ENCODE results near the gene TRIM63. TPM values are rescaled to one million over a fixed set of nuclear protein-coding genes. Genes with fewer than 3 reads are reported as not detected.

Gene TRIM63
- total RNA-seq, 1 experiment from 2014 or later = not detected

DNA sequence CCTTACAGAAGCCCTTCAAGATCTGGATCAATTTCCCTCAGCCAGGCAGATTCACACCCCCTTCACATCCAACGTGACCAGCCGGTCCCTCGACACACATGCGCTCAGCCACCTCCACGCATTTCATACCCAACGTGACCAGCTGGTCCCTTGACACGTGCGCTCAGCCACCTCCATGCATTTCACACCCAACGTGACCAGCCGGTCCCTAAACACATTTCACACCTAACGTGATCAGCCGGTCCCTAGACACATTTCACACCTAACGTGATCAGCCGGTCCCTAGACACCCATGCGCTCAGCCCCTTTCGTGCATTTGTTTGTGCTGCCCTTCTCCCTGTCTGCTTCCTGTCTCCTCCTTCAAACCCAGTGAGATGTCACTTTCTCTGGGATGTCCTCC, 60.7 kb downstream of the TRIM63 start:
- POLR2A ChIA-PET (ENCODE audit: unreplicated experiment) = no interaction called here

DNA sequence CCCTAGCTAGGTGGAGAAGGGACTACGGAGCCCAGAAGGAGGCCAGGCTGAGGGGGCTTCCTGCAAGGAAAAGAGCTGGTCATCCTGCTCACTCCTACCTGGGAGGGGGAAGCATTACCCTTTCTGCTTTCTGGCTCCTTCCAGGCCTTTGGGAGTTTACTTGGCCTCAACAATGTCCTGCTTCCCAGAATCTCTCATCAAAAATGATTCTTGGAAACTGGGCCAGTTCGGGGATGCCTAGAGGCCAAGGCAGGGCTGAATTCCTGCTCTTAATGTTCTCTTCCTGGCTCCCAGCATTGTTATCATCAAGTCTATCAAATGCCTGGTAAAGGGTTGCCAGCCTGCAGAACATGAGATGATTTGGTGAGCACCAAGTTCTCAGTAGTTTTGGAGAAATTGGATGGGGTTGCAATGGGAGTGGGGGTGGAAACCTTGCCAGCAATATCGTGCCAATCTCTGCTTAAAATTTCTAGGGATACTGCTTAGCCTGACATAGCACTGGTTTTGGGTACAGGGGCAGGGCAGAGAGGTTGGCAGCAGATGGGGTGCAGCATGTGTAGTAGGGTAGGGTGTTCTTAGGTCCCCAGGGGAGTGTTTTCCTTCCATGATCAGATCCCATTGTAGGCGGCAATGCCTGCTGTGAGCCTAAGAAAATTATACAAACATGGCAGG, 61.9 kb downstream of the TRIM63 start:
- Histone ChIP-seq H2AFZ (ENCODE audit: low read length) (no peak overlapping the region), H3K36me3 (ENCODE audit: low read depth, low read length) (no peaks in the 10 kb centered on the region), H3K27ac (ENCODE audit: low read length) (no peak overlapping the region), H3K9ac (ENCODE audit: low read length) (no peak overlapping the region), H3K79me2 (ENCODE audit: low read length) (no peaks in the 10 kb centered on the region), H3F3A (ENCODE audit: low read length, unreplicated experiment) (no peaks in the 10 kb centered on the region), H3K4me1 (ENCODE audit: insufficient read depth, low read length) (no peaks in the 10 kb centered on the region), H3K9me2 (replicated peaks; ENCODE audit: low read length) (no peaks in the 10 kb centered on the region), H3K4me2 (ENCODE audit: low read length) (no peak overlapping the region), H3K9me3 (ENCODE audit: low read length) (no peaks in the 10 kb centered on the region), H4K20me1 (ENCODE audit: low read length) (no peaks in the 10 kb centered on the region), H3K4me3 (ENCODE audit: low read length) (no peak overlapping the region), H3K27me3 (ENCODE audit: low read length) (no peaks in the 10 kb centered on the region)
- BruUV-seq (replicated peaks) = no TSS peak
- ChIA-PET CTCF (no interaction called here), POLR2A (ENCODE audit: unreplicated experiment) (no interaction called here)
- intact Hi-C loops (cut with micrococcal nuclease) = no loop called here
- TF ChIP-seq EZH2phosphoT487 (IDR thresholded peaks at IDR 0.05; ENCODE audit: borderline replicate concordance, low read length) = no peak
- no peak for TF ChIP-seq EZH2 (IDR thresholded peaks at IDR 0.05; ENCODE audit: low read length, unreplicated experiment)
- DNase-seq (no peak), ATAC-seq (no peak)

More for the DNA sequence above, 60.7 kb downstream of the TRIM63 start:
- Histone ChIP-seq H4K20me1 (ENCODE audit: low read length) (no peaks in the 10 kb centered on the region), H3K27me3 (ENCODE audit: low read length) (no peaks in the 10 kb centered on the region), H2AFZ (ENCODE audit: low read length) (no peak overlapping the region), H3K9me2 (replicated peaks; ENCODE audit: low read length) (no peaks in the 10 kb centered on the region), H3K79me2 (ENCODE audit: low read length) (no peaks in the 10 kb centered on the region), H3K36me3 (ENCODE audit: low read depth, low read length) (no peaks in the 10 kb centered on the region), H3K4me2 (ENCODE audit: low read length) (no peak overlapping the region), H3K27ac (ENCODE audit: low read length) (no peak overlapping the region), H3K9ac (ENCODE audit: low read length) (no peak overlapping the region), H3K4me1 (ENCODE audit: insufficient read depth, low read length) (no peaks in the 10 kb centered on the region), H3K9me3 (ENCODE audit: low read length) (no peaks in the 10 kb centered on the region), H3K4me3 (ENCODE audit: low read length) (no peak overlapping the region), H3F3A (ENCODE audit: low read length, unreplicated experiment) (no peaks in the 10 kb centered on the region)
- CTCF ChIA-PET = no interaction called here
- intact Hi-C loops (cut with micrococcal nuclease) = no loop called here
- no peak for ATAC-seq
- DNase-seq = no peak
- BruUV-seq (replicated peaks) = no TSS peak
- TF ChIP-seq, protein P1, sequence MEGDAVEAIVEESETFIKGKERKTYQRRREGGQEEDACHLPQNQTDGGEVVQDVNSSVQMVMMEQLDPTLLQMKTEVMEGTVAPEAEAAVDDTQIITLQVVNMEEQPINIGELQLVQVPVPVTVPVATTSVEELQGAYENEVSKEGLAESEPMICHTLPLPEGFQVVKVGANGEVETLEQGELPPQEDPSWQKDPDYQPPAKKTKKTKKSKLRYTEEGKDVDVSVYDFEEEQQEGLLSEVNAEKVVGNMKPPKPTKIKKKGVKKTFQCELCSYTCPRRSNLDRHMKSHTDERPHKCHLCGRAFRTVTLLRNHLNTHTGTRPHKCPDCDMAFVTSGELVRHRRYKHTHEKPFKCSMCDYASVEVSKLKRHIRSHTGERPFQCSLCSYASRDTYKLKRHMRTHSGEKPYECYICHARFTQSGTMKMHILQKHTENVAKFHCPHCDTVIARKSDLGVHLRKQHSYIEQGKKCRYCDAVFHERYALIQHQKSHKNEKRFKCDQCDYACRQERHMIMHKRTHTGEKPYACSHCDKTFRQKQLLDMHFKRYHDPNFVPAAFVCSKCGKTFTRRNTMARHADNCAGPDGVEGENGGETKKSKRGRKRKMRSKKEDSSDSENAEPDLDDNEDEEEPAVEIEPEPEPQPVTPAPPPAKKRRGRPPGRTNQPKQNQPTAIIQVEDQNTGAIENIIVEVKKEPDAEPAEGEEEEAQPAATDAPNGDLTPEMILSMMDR (conservative IDR thresholded peaks at IDR 0.05; ENCODE audit: low read depth, low read length) = no peak
- no peak for TF ChIP-seq EZH2phosphoT487 (IDR thresholded peaks at IDR 0.05; ENCODE audit: borderline replicate concordance, low read length)
- no peak for TF ChIP-seq EZH2 (IDR thresholded peaks at IDR 0.05; ENCODE audit: low read length, unreplicated experiment)

DNA sequence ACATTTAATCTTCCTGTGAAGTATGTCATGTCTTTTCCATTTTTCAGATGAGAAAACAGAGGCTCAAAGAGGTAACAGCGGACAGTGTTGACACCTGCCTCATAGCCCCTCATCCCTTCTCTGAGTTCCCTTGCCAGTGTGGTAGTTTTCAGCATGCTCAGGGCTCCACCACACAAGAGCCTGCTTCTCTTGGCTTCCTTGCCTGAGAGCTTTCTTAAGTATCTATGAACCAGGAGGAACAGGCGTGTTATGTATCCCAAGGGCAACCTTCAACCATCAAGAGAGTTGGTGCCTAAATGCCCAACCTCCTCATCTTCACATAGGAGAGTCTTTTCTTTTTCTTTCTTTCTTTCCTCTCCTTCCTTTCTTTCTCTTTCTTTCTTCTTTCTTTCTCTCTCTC, 63.7 kb downstream of the TRIM63 start:
- DNase-seq (no peak), ATAC-seq (no peak)
- Histone ChIP-seq H3K4me2 (ENCODE audit: low read length) (no peak overlapping the region), H3K9ac (ENCODE audit: low read length) (no peak overlapping the region), H3K79me2 (ENCODE audit: low read length) (no peaks in the 10 kb centered on the region), H3K4me3 (ENCODE audit: low read length) (no peak overlapping the region), H3F3A (ENCODE audit: low read length, unreplicated experiment) (no peaks in the 10 kb centered on the region), H3K27me3 (ENCODE audit: low read length) (no peaks in the 10 kb centered on the region), H3K4me1 (ENCODE audit: insufficient read depth, low read length) (no peaks in the 10 kb centered on the region), H3K9me3 (ENCODE audit: low read length) (no peaks in the 10 kb centered on the region), H2AFZ (ENCODE audit: low read length) (no peak overlapping the region), H3K9me2 (replicated peaks; ENCODE audit: low read length) (no peaks in the 10 kb centered on the region), H3K36me3 (ENCODE audit: low read depth, low read length) (no peaks in the 10 kb centered on the region), H3K27ac (ENCODE audit: low read length) (no peak overlapping the region), H4K20me1 (ENCODE audit: low read length) (no peaks in the 10 kb centered on the region)
- no peak for TF ChIP-seq EZH2phosphoT487 (IDR thresholded peaks at IDR 0.05; ENCODE audit: borderline replicate concordance, low read length)
- TF ChIP-seq EZH2 (IDR thresholded peaks at IDR 0.05; ENCODE audit: low read length, unreplicated experiment) = no peak
- TF ChIP-seq, protein P1 (conservative IDR thresholded peaks at IDR 0.05; ENCODE audit: low read depth, low read length) = no peak
- POLR2A ChIA-PET (ENCODE audit: unreplicated experiment) = no interaction called here
- BruUV-seq (replicated peaks) = no TSS peak
- intact Hi-C loops (cut with micrococcal nuclease) = no loop called here
- CTCF ChIA-PET = interaction anchor here (1.0 kb wide), 1 partner anchor 108 kb away, joined by 3 read pairs; no protein-coding TSS in a partner anchor

All from PC-3 (cell line).